NCI-H82 treated with DMSO at 0.1 percent for 48 hours (cell line): ENCODE data around the gene MSRB1.
"Not testable (repeated sequence)": the region's sequence is repeated elsewhere in the genome, so short reads cannot be mapped to it uniquely, and the experiment has no call there.

ENCODE experiments used
- DNase-seq: peaks from one replicate; lab custom pipeline; 2025; ENCODE audit not compliant: unreplicated experiment; lab: John Stamatoyannopoulos, UW

MSRB1 gene

GRCh38 chr16:1903845-1904840 lies 38.9 kb downstream of the MSRB1 start:
- no peak for DNase-seq

DNA sequence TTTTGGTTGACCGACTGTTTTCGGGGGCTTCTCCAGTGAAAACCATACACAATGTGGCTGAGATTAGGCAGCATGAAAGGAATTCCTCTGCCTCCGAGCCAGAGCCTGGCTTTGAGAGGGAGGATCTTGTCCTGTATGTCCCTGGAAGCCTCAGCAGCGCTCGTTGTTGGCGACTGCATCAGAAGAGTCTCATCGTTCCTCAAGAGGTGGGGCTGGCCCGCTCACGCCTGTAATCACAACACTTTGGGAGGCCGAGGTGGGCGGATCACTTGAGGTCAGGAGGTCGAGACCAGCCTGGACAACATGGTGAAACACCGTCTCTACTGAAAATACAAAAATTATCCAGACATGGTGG lies 39.8 kb downstream of the MSRB1 start:
- no peak for DNase-seq

DNA sequence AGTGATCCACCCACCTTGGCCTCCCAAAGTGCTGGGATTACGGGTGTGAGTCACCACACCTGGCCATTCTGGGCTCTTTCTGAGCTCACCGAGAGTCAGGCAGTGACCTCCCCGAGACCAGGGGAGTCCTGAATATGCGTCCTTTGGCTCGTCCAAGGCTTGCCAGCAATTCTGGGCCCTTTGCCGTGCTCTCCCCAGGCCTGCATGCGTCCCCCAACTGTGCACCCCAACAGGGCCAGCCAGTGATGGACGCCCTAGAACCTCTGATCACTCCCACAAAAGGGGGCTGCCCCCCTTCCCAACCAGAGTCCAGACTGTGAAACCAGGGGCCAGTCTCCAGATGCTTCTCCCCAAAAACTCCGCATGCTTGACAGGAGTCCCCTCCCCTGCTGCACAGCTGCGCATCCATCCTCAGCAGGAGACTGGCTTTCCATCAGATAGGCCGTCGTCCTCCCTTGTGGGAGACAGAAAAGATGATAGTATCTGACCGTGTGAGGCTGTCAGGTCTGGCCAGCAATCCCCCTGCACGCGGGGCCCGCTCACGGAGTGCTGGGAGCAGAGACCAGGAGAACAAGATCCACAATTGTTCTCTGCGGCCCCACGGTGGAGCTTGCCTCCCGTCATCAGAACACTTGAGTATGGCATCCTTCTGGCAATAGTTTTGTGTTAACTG lies 40.3 kb downstream of the MSRB1 start:
- no peak for DNase-seq

DNA sequence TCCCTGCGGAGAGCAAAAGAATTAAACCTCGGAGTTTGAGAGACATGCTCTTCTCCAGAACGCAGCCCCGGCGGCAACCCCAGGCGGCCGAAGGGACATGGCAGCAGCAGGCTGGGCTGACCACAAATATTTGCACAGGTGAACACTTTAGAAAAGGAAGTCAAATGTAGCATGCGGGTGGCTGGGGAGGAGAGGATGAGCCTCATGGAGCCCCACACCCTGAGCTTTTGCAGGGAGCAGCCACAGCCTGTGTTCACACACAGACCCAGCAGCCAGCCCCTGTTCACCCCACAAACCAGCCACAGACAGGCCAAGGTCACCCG lies 42.6 kb downstream of the MSRB1 start:
- no peak for DNase-seq

DNA sequence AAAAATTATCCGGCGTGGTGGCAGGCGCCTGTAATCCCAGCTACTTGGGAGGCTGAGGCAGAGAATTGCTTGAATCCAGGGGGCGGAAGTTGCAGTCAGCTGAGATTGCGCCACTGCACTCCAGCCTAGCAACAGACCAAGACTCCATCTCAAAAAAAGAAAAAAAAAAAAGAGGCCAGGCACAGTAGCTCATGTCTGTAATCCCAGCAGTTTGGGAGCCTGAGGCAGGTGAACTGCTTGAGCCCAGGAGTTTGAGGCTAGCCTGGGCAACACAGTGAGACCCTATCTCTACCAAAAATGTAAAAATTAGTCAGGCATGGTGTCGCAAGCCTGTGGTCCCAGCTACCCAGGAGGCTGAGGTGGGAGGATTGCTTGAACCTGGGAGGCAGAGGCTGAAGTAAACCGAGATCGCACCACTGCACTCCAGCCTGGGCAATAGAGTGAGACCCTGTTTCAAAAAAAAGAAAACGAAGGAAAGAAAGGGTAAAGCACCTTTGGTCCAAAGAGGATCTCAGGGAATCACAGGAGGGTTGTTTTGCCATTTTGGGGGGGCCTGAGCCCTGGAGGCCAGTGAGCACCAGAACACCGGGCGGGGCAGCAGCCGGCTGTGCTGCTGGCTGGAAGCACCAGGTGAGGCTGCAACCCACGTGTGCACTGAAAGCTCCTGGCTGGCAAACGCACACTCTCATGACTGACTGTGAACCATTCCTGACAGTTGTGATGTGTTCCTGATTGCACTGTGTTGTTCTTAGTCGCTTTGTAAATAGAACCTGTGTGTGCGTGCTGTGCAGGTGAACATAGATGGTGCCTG lies 43.2 kb downstream of the MSRB1 start:
- no peak for DNase-seq

GRCh38 chr16:1897692-1898091 lies 45.3 kb downstream of the MSRB1 start:
- not testable (repeated sequence) for DNase-seq

- DNase-seq: no peak
Observed at GRCh38 chr16:1895949-1896675, 46.9 kb downstream of the MSRB1 start.

- no peak for DNase-seq
Observed at GRCh38 chr16:1895068-1895467, 47.9 kb downstream of the MSRB1 start.

GRCh38 chr16:1890708-1891050 lies 52.3 kb downstream of the MSRB1 start:
- DNase-seq: no peak

DNA sequence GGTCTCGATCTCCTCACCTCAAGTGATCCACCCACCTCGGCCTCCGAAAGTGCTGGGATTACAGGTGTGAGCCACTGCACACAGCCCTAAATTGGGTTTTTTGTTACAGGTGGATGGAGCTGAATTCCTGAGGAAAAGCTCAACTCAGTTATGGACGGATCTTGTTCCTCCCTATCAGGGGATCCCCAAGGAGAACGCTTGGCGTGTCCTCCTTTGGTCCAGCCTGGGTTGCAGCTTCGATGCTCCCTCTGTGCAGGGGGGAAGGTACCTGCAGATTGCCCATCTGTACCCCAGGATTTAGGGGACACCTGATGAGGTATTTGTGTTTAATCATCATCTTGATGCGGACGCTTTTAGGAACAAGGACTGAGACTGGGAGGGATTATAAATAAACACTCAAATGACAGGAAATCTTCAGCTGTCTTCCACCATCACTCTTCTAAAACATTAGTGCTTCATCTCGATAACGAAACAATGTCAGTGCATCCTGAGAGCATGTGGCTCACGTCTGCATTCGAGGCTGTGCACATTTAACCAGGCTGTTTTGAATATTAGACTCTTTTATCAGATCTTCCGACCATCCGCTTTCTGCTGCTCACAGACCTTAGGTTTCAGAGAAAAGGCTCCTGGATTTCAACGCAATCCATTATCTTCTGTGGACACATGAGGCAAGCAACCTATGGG lies 52.8 kb downstream of the MSRB1 start:
- no peak for DNase-seq
